NCI-H187 treated with DMSO at 0.1 percent for 48 hours (cell line): ENCODE measurements around the gene LIMD2.
A peak's percentile ranks its signal among the peaks of the same experiment; 100 is the strongest.
"Not testable (repeated sequence)": the region's sequence is repeated elsewhere in the genome, so short reads cannot be mapped to it uniquely, and the experiment has no call there.

ENCODE experiments used
- DNase-seq: peaks from one replicate; lab custom pipeline; 2025; lab: John Stamatoyannopoulos, UW

LIMD2 gene

GRCh38 chr17:63699638-63700527, at the start of gene LIMD2:
TSS of gene LIMD2 (minus strand) at chr17:63700125. CDS start at chr17:63699298, 827 bp downstream.
- DNase-seq, result peak; percentile 3

DNA sequence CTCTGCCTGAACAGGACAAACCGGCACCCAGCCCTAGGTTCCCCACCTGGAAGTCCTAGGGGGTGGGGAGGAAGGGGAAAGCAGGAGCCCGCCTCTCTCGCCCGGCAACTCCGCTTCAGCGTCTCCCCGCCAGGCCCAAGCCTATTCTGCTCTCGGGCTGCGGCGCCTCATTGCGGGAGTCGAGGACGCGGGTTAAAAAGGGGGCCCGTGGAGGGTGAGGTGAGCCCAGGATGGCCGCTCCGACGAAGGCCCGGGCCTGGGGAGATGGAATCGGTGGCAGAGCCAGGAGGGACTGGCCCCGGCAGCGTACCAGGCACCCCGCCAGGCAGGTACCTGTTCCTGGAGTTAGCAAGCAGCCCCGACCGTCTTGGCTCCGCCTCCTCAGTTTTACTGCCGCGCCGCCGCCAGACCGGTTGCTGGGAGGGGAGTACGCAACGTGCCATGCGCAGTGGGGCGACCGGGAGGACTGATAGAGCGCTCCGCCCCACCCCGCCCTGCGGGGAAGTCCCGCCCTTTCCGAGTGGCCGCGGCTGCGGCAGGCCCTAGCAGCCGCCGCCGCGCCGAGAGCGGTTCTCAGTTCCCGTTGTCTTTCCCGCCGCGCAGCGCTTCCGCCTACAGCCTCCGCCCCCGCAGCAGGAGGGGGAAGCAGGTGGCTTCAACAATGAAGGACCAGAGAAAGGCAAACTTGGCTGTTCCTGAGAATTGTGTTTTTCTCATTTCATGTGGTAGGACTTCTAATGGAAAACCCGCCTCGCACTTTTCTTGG, 41.7 kb upstream of the LIMD2 start, which contains the start of gene STRADA:
STRADA (minus strand) TSS at position 392 of the 766 bp plus-strand sequence. CDS start 13,430 bp downstream, outside the sequence.
- DNase-seq, result peak; percentile 86

- no peak for DNase-seq
Observed at GRCh38 chr17:63741143-63741407, 41.1 kb upstream of the LIMD2 start.

- DNase-seq, result no peak
Observed at GRCh38 chr17:63740464-63741142, 40.7 kb upstream of the LIMD2 start.

DNA sequence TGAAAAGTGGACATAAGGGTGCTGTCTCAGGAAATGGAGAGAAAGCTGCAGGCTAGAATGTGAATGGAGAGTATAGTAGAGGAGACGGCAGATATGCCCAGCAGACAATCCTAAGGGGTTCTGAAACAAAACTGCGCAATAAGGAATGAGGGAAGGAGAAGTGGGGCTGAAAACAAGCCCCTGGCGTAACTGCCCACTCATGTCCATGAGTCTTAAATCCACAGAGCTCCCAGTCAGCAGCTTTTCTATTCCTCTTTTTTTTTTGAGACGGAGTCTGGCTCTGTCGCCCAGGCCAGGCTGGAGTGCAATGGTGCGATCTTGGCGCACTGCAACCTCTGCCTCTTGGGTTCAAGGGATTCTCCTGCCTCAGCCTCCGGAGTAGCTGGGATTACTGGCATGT, 35.8 kb upstream of the LIMD2 start:
- DNase-seq, result no peak

- DNase-seq, result no peak
Observed at GRCh38 chr17:63722403-63722802, 22.5 kb upstream of the LIMD2 start.

DNA sequence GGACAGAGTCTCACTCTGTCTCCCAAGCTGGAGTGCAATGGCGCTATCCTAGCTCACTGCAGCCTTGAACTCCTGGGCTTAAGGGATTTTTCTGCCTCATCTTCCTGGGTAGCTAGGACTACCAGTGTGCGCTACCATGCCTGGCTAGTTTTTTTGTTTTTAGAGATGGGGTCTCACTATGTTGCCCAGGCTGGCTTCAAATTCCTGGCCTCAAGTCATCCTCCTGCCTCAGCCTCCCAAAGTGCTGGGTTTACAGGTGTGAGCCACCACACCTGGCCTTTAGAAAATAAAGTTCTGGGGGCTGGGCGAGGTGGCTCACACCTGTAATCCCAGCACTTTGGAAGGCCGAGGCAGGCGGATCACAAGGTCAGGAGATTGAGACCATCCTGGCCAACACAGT, 20.3 kb upstream of the LIMD2 start:
- not testable (repeated sequence) for DNase-seq

DNA sequence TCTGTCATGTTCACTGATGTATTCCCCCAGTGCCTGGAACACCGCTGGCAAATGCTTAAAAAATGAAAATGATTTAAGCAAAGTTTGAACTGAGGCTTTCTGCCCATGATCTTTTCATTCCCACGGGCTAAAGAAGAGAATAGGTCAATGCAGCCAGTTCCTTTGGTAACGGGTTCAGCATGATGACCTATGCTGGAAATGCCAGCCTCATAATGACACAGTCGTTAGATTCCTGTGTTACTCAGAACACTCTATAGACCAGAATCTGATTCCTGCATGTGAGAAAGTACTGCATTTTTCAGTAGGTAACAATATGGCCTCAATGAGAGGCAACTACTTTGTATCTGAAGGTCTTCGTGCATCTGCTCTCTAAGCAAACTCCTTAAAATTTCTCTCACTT, 19.1 kb upstream of the LIMD2 start:
- DNase-seq, result no peak

GRCh38 chr17:63716426-63716825, 16.5 kb upstream of the LIMD2 start:
- no peak for DNase-seq

GRCh38 chr17:63714550-63715277, 14.8 kb upstream of the LIMD2 start:
- no peak for DNase-seq

DNA sequence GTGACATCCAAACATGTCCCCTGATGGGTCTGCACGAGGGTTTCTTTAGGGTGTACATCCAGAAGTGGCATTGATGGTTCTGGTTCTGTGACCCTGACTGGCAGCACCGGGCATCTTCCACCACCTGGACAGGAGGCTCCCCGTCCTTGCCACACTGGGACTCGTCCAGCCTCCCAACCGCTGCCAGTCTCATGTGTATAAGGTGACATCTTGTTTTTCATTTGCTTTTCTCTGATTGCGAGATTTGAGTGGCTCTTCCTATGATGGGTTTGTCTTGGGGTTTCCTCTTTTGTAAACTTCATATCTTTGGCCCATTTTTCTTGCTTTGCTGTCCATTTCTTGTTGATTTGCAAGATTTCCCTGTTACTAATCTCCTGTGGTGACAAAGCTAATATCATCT, 9.2 kb upstream of the LIMD2 start:
- no peak for DNase-seq

DNA sequence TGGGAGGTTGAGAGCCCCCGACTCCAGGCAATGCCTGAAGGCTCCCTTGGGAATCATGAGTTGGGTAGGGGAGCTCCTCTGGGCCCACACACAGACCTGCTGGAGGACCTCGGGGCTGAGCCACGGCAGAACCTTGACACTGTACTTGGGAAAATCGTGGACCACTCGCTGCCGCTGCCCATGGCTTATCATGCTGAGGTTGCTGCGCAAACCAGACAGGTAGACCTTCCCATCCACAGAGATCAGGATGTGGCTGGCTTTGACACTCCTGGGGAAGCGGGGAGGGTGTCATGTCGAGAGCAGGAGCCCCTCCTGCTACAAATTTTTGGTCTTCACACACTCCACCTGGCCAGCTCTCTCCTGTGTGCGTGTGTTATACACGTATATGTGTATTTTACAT, 7.2 kb upstream of the LIMD2 start:
- DNase-seq, result no peak

- DNase-seq, result no peak
Observed at GRCh38 chr17:63706336-63707082, 6.6 kb upstream of the LIMD2 start.

GRCh38 chr17:63705657-63706056, 5.7 kb upstream of the LIMD2 start:
- no peak for DNase-seq

GRCh38 chr17:63704836-63705235, 4.9 kb upstream of the LIMD2 start:
- DNase-seq, result no peak

DNA sequence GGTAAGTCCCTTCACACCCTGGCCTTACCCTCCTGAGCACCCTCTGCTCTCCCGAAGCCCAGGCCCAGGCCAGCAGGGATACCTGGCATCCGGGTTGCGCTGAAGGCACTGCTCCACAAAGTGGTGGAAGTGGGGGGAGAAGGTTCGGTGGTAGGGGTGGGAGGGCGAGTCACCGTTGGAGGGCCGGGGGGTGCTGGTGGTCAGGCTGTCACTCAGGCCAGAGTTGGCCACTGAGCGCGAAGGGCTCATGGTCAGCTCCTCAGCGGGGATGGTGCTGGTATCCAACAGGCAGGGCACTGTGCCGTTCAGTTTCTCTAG, 4.3 kb upstream of the LIMD2 start:
- no peak for DNase-seq

DNA sequence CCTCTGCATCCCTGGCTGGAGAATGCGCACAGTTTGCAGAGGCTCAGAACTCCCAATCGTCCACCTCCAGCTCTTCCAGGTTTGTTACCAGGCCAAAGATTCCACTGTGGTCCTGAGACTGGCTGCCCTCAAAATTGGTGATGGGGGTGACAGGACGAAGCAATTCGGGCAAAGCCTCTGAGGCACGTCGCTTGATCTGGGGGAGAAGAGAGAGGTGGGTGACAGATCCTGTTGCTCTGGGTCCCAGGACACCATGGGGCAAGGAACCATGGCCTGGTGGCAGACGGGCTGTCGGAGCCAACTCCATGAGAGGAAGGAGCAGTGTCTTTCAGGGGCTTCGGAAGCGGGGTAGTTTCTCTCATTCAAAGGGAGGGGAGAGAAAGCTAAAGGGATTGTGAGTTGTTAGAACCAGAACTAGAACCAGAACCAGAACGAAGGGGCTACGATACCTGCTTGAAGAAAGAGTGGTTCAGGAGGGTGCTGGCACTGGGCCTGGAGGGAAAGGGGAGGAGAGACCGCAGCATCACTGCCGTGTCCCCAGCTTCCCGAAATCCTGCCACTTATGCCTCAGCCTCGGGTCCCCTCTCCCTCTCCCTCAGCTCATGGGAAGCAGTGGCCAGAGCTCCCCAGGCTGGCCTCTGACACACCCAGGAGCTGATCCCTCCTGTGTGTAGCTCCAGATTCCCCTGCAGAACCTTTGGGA, 3.8 kb upstream of the LIMD2 start:
- DNase-seq, result no peak

- no peak for DNase-seq
Observed at GRCh38 chr17:63703029-63703428, 3.1 kb upstream of the LIMD2 start.

DNA sequence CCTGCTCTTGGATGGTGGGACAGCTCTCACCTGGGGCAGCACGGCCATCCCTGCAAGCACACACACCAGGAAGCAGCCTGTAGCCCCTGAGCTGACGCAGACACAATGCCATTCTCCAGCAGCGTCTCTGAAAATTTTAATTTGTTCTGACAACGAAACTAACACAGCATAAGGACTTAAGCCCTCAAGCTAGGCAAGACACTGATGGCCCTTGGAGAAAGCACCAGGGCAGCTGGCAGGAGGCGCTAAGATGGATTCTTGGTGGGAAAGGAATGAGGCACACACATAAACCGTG, 2.7 kb upstream of the LIMD2 start:
- no peak for DNase-seq

DNA sequence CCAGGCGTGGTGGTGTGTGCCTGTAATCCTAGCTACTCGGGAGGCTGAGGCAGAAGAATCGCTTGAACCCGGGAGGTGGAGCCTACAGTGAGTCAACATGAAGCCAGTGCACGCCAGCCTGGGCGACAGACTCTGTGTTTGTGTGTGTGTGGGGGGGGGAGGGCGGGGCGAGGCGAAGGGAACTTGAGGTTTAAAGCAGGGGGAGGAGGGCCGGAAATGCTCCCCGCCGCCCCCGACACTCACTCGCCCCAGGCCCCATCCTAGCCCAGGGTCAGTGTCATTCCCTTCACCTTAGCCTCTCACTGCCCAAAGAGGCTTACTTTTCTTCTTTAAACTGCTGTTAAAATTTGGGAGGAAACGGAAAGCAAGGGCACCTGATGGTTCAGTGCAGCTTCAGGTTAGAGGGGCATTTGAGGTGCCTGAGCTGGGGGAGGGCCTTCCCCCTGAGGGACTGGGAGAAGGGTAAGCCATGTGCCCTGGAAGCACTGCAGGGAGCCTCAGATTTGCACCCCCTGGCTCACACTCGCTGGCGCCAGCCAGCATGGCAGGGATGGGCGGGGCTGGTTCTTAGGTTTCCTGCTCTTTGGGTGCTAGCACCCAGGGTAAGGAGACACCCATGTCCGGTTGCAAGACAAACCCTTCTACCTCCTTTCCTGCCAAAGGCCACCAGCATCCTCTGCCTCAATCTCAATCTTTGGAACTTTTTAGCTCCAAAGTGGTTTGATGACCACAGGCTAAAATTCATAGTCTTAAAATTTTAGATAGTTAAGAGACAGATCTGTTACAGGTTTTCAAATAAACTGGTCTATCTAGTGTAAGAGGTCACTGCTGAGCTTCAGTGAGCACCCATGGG, 2.2 kb upstream of the LIMD2 start:
- DNase-seq, result no peak
